OCI-M1 (cell line): Measurements from ENCODE around the gene PKNOX1.
"Not testable (repeated sequence)": the region's sequence is repeated elsewhere in the genome, so short reads cannot be mapped to it uniquely, and the experiment has no call there.

Source experiments
- DNase-seq: peaks from one replicate; lab custom pipeline; 2025; lab: John Stamatoyannopoulos, UW

The PKNOX1 gene

GRCh38 chr21:42983869-42984268 lies 9.5 kb downstream of the PKNOX1 start:
- DNase-seq, result no peak

GRCh38 chr21:42986125-42986783 lies 11.9 kb downstream of the PKNOX1 start:
- no peak for DNase-seq

GRCh38 chr21:42988236-42988965 lies 14.0 kb downstream of the PKNOX1 start:
- no peak for DNase-seq

GRCh38 chr21:42989370-42989769 lies 15.0 kb downstream of the PKNOX1 start:
- DNase-seq, result not testable (repeated sequence)

- DNase-seq, result peak; percentile 34
Measured at GRCh38 chr21:42989816-42990650, 15.7 kb downstream of the PKNOX1 start.

GRCh38 chr21:42991992-42992740 lies 17.8 kb downstream of the PKNOX1 start:
- no peak for DNase-seq

GRCh38 chr21:42993051-42993712 lies 18.8 kb downstream of the PKNOX1 start:
- DNase-seq, result no peak

GRCh38 chr21:42997053-42997452 lies 22.7 kb downstream of the PKNOX1 start:
- no peak for DNase-seq

- DNase-seq, result not testable (repeated sequence)
Measured at GRCh38 chr21:42997983-42998382, 23.6 kb downstream of the PKNOX1 start.

GRCh38 chr21:42999152-42999551 lies 24.8 kb downstream of the PKNOX1 start:
- not testable (repeated sequence) for DNase-seq

- not testable (repeated sequence) for DNase-seq
Measured at GRCh38 chr21:43000041-43000440, 25.7 kb downstream of the PKNOX1 start.

- DNase-seq, result no peak
Measured at GRCh38 chr21:43001316-43001715, 27.0 kb downstream of the PKNOX1 start.

GRCh38 chr21:43004926-43005325 lies 30.6 kb downstream of the PKNOX1 start:
- no peak for DNase-seq

- DNase-seq, result no peak
Measured at GRCh38 chr21:43005635-43006034, 31.3 kb downstream of the PKNOX1 start.

- not testable (repeated sequence) for DNase-seq
Measured at GRCh38 chr21:43006051-43006873, 31.9 kb downstream of the PKNOX1 start.

GRCh38 chr21:43006874-43007208 lies 32.5 kb downstream of the PKNOX1 start:
- no peak for DNase-seq

- no peak for DNase-seq
Measured at GRCh38 chr21:43012596-43012995, 38.2 kb downstream of the PKNOX1 start.

- peak; percentile 42 for DNase-seq
Measured at GRCh38 chr21:43015906-43016540, 41.7 kb downstream of the PKNOX1 start.

- no peak for DNase-seq
Measured at GRCh38 chr21:43016728-43017127, 42.4 kb downstream of the PKNOX1 start.

- no peak for DNase-seq
Measured at GRCh38 chr21:43018519-43018918, 44.2 kb downstream of the PKNOX1 start.
